Karpas-422 (cell line): Measurements from ENCODE around the gene CFAP43. TPM values are rescaled to one million over a fixed set of nuclear protein-coding genes. Genes with fewer than 3 reads are reported as not detected.
A peak's percentile ranks its signal among the peaks of the same experiment; 100 is the strongest.

ENCODE experiments used
- DNase-seq: peaks from one replicate; pipeline ENCODE4 v3.0.0-alpha.2; 2015
- H2AFZ ChIP-seq: fragments of 200-600 bp; sonication (generic); 2 replicates; pipeline ENCODE4 v1.6.1; 2014; ENCODE audit warnings: antibody characterized with exemption, low read length, mixed read lengths
- H3K27ac ChIP-seq: fragments of 200-600 bp; sonication (generic); 2 replicates; pipeline ENCODE4 v1.5.1; 2014; ENCODE audit warnings: mild to moderate bottlenecking, low read length, moderate library complexity
- H3K27me3 ChIP-seq: fragments of 200-600 bp; sonication (generic); 2 replicates; pipeline ENCODE4 v1.6.1; 2014; ENCODE audit warnings: low read length, mixed read lengths
- H3K36me3 ChIP-seq: fragments of 200-600 bp; sonication (generic); 2 replicates; pipeline ENCODE4 v1.6.1; 2014; ENCODE audit warnings: low read length, mixed read lengths; ENCODE audit not compliant: insufficient read depth
- H3K4me1 ChIP-seq: fragments of 200-600 bp; sonication (generic); 2 replicates; pipeline ENCODE4 v1.6.1; 2014; ENCODE audit warnings: mild to moderate bottlenecking, low read length, mixed read lengths
- H3K4me2 ChIP-seq: fragments of 200-600 bp; sonication (generic); 2 replicates; pipeline ENCODE4 v1.6.1; 2014; ENCODE audit warnings: low read length, low read depth, mild to moderate bottlenecking; ENCODE audit not compliant: poor library complexity, severe bottlenecking
- H3K4me3 ChIP-seq: fragments of 200-600 bp; sonication (generic); 2 replicates; pipeline ENCODE4 v1.5.1; 2014; ENCODE audit warnings: mild to moderate bottlenecking, antibody characterized with exemption, low read length, mixed read lengths
- H3K79me2 ChIP-seq: fragments of 200-600 bp; sonication (generic); 2 replicates; pipeline ENCODE4 v1.6.1; 2014; ENCODE audit warnings: mild to moderate bottlenecking, low read length, mixed read lengths
- H3K9ac ChIP-seq: fragments of 200-600 bp; sonication (generic); 2 replicates; pipeline ENCODE4 v1.6.0; 2014; ENCODE audit warnings: low read length
- H3K9me2 ChIP-seq: fragments of 200-600 bp; sonication (generic), shearing (Covaris generic); replicated peaks from 2 replicates; pipeline ENCODE4 v1.6.0; 2014; ENCODE audit warnings: mild to moderate bottlenecking, low read length, moderate library complexity; ENCODE audit not compliant: insufficient read depth
- H3K9me3 ChIP-seq: fragments of 300-700, 200-600 bp; sonication (generic); 2 replicates; pipeline ENCODE4 v1.6.1; 2014; ENCODE audit warnings: low read length, mixed read lengths
- H4K20me1 ChIP-seq: fragments of 200-600 bp; sonication (generic); 2 replicates; pipeline ENCODE4 v1.6.1; 2014; ENCODE audit warnings: mild to moderate bottlenecking, antibody characterized with exemption, low read length, low read depth; ENCODE audit not compliant: insufficient read depth
- total RNA-seq: library from RNA; depleted of rRNA; stranded (reverse); fragments of >200 nt; shearing (Covaris generic); gene quantifications from 2 replicates; pipeline ENCODE4 v1.2.3, GENCODE V29; 2014; ENCODE audit warnings: low replicate concordance

The CFAP43 gene
- total RNA-seq, 1 experiment from 2014 or later, result 0.07 TPM

DNA sequence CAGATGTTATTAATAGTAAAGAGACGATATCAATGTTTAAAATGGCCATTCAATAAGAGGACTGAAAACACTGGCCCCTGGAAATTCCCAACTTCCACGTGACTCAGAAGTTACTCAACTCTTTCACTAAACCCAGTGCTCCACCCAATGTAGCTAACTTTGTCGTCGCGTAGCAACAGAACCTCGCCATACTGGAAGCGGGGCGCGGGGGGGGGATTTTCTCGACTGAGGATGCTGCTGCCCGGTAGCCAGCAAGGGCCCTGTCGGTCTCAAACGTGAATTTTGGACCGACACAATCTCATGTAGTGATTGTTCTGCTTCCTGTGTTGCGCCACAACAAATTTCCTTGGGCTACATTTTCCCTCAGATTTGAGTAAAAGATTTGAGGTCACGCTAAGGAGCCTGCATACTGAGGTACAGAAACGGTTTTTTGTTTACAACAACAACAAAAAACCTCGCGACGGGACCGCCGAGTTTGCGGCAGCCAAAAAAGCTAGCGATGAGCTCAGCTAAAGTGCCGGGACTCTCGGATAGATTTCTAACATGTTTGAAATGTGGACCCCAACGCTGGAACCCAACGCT lies 111.2 kb downstream of the CFAP43 start:
- Histone ChIP-seq H2AFZ (peak overlapping the region; percentile 94), H3K9ac (peak overlapping the region; percentile 76), H3K36me3 (no peaks in the 10 kb centered on the region), H3K9me3 (no peaks in the 10 kb centered on the region), H3K4me1 (peaks cover 25% of the 10 kb centered on the region), H4K20me1 (no peaks in the 10 kb centered on the region), H3K9me2 (no peaks in the 10 kb centered on the region), H3K79me2 (no peaks in the 10 kb centered on the region; the same call in 1 of the 2 replicates), H3K27ac (peak overlapping the region; percentile 64), H3K4me3 (peak overlapping the region; percentile 72), H3K27me3 (no peaks in the 10 kb centered on the region), H3K4me2 (peak overlapping the region; percentile 90)
- DNase-seq, result peak; percentile 81

DNA sequence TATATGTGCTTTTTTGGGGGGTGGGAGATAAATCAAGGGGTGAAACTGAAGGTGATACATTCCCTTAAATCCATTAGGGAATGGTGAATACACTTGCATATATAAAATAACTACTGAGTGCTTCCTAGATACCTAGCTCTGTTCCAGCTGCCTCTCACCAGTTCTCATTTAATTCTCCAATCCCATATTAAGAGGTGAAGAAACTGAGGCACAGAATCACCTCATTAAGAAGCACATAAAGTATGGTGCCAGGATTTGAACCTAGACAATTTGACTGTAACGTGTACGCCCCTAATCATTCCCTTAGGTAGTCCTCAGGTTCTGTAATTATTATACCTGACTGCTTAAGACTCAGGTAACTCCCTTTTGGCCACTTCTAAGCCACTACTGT lies 111.7 kb downstream of the CFAP43 start:
- no peak overlapping the region for H3K27ac ChIP-seq

GRCh38 chr10:104119996-104120395 lies 112.2 kb downstream of the CFAP43 start:
- Histone ChIP-seq H3K36me3 (no peaks in the 10 kb centered on the region), H3K27ac (no peak overlapping the region), H2AFZ (peak overlapping the region; percentile 94), H3K4me2 (no peak overlapping the region), H3K4me3 (no peak overlapping the region), H3K79me2 (no peaks in the 10 kb centered on the region; the same call in 1 of the 2 replicates), H3K9me3 (no peaks in the 10 kb centered on the region), H3K9ac (no peak overlapping the region), H3K27me3 (no peaks in the 10 kb centered on the region), H3K4me1 (peaks cover 29% of the 10 kb centered on the region), H4K20me1 (no peaks in the 10 kb centered on the region), H3K9me2 (no peaks in the 10 kb centered on the region)
- DNase-seq, result peak; percentile 47

More for the DNA sequence above, 111.7 kb downstream of the CFAP43 start:
- Histone ChIP-seq H3K9me2 (no peaks in the 10 kb centered on the region), H3K4me1 (peaks cover 29% of the 10 kb centered on the region), H4K20me1 (no peaks in the 10 kb centered on the region), H3K79me2 (no peaks in the 10 kb centered on the region; the same call in 1 of the 2 replicates), H2AFZ (peak overlapping the region; percentile 94), H3K4me3 (peak overlapping the region; percentile 72), H3K36me3 (no peaks in the 10 kb centered on the region), H3K9ac (peak overlapping the region; percentile 76), H3K9me3 (no peaks in the 10 kb centered on the region), H3K27me3 (no peaks in the 10 kb centered on the region), H3K4me2 (peak overlapping the region; percentile 90)
- no peak for DNase-seq

DNA sequence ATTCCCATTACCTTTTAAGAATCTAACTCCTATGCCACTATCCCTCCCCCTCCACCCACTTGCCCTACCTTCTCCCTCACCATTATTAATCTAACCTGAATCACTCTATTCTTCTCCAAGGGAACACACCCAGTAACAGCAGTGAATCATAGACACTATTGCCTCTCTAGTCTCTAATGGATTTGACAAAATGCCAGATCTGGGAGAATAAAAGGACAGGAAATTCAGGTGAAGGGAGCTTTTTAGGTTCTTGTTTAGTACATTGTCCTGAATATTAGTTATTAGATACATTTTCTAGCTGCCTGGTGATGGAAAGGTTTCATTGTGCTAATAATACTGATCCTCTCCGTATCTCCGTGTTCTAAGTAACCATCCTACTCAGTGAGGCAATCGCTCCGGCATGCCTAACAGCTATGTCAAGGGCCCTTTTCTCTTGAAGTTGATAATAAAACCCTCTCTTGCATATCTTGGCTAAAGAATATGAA lies 114.3 kb downstream of the CFAP43 start:
- Histone ChIP-seq H3K27me3 (no peaks in the 10 kb centered on the region), H4K20me1 (no peaks in the 10 kb centered on the region), H3K4me2 (no peak overlapping the region), H3K9me3 (no peaks in the 10 kb centered on the region), H3K36me3 (no peaks in the 10 kb centered on the region), H3K9ac (no peak overlapping the region), H3K9me2 (no peaks in the 10 kb centered on the region), H2AFZ (no peak overlapping the region), H3K4me1 (peaks cover 27% of the 10 kb centered on the region), H3K4me3 (no peak overlapping the region), H3K79me2 (no peaks in the 10 kb centered on the region; the same call in 1 of the 2 replicates), H3K27ac (no peak overlapping the region)
- DNase-seq, result no peak

DNA sequence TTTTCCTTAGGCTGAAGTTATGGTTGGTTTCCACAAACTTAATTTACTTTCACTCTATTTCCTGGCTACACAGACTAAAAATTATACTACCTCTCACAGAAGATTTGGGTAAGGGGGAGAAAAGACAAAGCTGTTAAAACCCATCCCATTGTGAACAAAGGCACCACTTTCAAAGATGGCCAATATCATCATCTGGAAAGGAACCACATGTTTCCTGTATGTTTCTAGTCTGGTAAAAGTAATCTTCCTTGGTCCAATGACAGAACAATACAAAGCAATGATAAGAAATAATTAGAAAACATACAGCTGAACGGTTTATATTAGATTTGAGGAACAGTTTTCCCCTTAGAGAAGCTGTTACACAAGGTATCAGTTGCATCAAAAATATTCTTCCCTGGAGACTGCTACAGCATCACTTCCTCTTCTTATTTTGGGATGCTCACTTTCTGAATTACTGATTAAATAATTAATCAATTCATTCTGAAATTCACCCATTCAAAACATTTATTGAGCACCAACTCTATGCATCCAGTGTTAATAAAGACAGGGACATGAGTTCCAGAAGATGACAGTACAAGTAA lies 118.7 kb downstream of the CFAP43 start:
- Histone ChIP-seq H3K9ac (no peak overlapping the region), H3K27ac (no peak overlapping the region), H2AFZ (no peak overlapping the region), H3K27me3 (peaks cover 2% of the 10 kb centered on the region; the same call in 1 of the 2 replicates), H3K4me1 (peaks cover 14% of the 10 kb centered on the region), H3K4me2 (peak overlapping the region; percentile 27), H3K79me2 (no peaks in the 10 kb centered on the region), H3K36me3 (no peaks in the 10 kb centered on the region), H3K9me3 (no peaks in the 10 kb centered on the region), H3K4me3 (no peak overlapping the region), H4K20me1 (no peaks in the 10 kb centered on the region), H3K9me2 (no peaks in the 10 kb centered on the region)
- no peak for DNase-seq

- Histone ChIP-seq H3K36me3 (no peaks in the 10 kb centered on the region), H3K27me3 (peaks cover 2% of the 10 kb centered on the region; the same call in 1 of the 2 replicates), H2AFZ (no peak overlapping the region), H3K4me1 (peaks cover 8% of the 10 kb centered on the region), H4K20me1 (no peaks in the 10 kb centered on the region), H3K9me2 (no peaks in the 10 kb centered on the region), H3K9ac (no peak overlapping the region), H3K79me2 (no peaks in the 10 kb centered on the region), H3K27ac (no peak overlapping the region), H3K9me3 (no peaks in the 10 kb centered on the region), H3K4me2 (no peak overlapping the region), H3K4me3 (no peak overlapping the region)
- no peak for DNase-seq
These were observed 122.1 kb downstream of the CFAP43 start for GRCh38 chr10:104109908-104110662.

DNA sequence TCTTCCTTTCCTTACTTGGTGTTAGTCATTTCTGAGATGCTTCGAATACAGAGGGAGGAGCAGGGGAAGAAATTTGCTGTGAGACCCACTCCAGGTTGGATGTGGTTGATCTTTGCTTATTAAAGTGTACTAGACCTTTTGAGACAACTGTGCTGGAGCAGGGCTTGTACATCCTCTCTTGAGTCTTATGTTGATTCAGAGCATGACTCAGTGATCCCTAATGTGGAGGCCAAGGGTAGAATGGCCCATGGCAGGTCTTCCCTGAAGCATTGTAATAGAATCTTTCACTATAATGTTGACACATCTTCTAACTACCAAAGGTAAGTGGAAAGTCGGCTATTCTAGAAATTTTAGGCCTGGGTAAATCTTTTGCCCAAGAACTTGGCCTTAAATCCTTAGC lies 127.2 kb downstream of the CFAP43 start:
- H3K36me3 ChIP-seq, result no peaks in the 10 kb centered on the region
- no peak overlapping the region for H3K4me2 ChIP-seq

GRCh38 chr10:104104418-104104817 lies 127.7 kb downstream of the CFAP43 start:
- Histone ChIP-seq H4K20me1 (no peaks in the 10 kb centered on the region), H3K9ac (no peak overlapping the region), H3K27ac (no peak overlapping the region), H3K79me2 (no peaks in the 10 kb centered on the region), H3K4me3 (no peak overlapping the region), H3K9me2 (no peaks in the 10 kb centered on the region), H3K27me3 (no peaks in the 10 kb centered on the region; the same call in 1 of the 2 replicates), H2AFZ (no peak overlapping the region), H3K4me1 (no peaks in the 10 kb centered on the region), H3K4me2 (no peak overlapping the region), H3K36me3 (no peaks in the 10 kb centered on the region), H3K9me3 (no peaks in the 10 kb centered on the region)
- DNase-seq, result no peak

More for the DNA sequence above, 127.2 kb downstream of the CFAP43 start:
- Histone ChIP-seq H4K20me1 (no peaks in the 10 kb centered on the region), H3K27ac (no peak overlapping the region), H3K79me2 (no peaks in the 10 kb centered on the region), H3K9me3 (no peaks in the 10 kb centered on the region), H2AFZ (no peak overlapping the region), H3K4me3 (no peak overlapping the region), H3K9ac (no peak overlapping the region), H3K27me3 (no peaks in the 10 kb centered on the region; the same call in 1 of the 2 replicates), H3K4me1 (no peaks in the 10 kb centered on the region), H3K9me2 (no peaks in the 10 kb centered on the region)
- no peak for DNase-seq
